Activated CD8-positive, alpha-beta memory T cell treated with anti-CD3 and anti-CD28 coated beads for 48 hours (primary cell): ENCODE results near the gene DMPK.

Source experiments
- DNase-seq, 3 experiments: peaks; one replicate each; pipeline ENCODE4 v3.0.0-alpha.2; 2020; ENCODE audit warnings: low read depth in 2 of 3, low spot score in 2 of 3

Gene DMPK, protein sequence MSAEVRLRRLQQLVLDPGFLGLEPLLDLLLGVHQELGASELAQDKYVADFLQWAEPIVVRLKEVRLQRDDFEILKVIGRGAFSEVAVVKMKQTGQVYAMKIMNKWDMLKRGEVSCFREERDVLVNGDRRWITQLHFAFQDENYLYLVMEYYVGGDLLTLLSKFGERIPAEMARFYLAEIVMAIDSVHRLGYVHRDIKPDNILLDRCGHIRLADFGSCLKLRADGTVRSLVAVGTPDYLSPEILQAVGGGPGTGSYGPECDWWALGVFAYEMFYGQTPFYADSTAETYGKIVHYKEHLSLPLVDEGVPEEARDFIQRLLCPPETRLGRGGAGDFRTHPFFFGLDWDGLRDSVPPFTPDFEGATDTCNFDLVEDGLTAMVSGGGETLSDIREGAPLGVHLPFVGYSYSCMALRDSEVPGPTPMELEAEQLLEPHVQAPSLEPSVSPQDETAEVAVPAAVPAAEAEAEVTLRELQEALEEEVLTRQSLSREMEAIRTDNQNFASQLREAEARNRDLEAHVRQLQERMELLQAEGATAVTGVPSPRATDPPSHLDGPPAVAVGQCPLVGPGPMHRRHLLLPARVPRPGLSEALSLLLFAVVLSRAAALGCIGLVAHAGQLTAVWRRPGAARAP

DNA sequence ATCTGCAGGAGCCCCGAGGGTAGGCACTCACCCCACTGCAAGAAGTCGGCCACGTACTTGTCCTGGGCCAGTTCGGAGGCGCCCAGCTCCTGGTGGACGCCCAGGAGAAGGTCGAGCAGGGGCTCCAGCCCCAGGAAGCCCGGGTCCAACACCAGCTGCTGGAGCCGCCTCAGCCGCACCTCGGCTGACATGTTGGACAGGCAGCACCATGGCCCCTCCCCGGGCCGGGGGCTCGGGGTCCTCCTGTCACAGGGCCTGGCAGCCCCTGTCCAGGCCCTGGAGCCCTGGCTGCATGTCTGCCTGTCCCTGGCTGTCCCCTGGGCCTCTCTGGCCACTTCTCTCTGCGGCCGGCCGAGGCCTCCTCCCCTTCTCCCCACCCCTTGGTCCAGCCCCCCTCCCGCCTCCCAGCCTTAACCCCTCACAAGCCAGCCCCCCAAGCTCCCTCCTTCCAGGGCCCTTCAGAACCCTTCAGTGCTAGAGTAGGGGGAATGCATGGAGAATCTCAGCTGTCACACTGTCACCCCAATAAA is at the start of gene DMPK:
TSS of gene DMPK (minus strand) at position 329 of the 530 bp plus-strand sequence. CDS start at position 191, 138 bp downstream.
- no peak for DNase-seq

DNA sequence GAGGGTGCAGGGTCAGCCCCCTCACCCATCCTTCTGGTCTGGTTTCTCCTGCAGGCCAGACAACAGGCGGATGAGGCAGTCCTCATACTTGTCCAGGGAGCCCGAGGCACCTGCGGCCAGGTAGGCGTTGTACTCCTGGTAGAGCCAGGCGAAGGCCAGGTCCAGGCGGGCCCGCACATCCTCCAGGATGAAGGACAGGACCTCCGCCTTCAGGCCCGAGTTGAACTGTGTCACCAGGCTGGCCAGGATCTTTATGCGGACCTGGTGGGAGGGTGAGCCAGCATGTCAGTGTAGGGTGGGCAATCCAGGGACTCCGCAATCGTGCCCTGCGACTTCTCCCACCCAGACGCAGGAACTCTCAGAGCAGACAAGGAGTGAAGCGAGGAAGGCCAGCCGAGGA is 46.7 kb upstream of the DMPK start:
- DNase-seq, result no peak

DNA sequence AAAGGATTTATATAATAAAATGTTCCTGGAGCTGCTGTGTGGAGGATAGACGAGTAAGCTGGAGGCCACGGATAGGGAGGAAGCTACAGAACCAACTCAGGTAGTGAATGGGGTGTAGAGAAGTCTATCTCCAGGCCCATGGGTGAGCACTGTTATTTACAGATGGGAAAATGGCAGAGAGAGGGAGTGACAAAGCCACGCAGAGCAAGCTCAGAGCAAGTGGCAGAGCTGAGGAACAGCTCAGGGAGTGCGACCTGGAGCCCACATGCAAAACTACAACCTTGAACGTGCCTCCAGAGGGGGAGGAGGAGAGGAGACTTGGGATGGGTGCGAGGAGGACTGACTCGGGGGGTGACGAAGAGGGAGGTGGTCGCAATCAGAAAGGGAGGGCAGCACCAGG is 46.2 kb upstream of the DMPK start:
- DNase-seq, result no peak

DNA sequence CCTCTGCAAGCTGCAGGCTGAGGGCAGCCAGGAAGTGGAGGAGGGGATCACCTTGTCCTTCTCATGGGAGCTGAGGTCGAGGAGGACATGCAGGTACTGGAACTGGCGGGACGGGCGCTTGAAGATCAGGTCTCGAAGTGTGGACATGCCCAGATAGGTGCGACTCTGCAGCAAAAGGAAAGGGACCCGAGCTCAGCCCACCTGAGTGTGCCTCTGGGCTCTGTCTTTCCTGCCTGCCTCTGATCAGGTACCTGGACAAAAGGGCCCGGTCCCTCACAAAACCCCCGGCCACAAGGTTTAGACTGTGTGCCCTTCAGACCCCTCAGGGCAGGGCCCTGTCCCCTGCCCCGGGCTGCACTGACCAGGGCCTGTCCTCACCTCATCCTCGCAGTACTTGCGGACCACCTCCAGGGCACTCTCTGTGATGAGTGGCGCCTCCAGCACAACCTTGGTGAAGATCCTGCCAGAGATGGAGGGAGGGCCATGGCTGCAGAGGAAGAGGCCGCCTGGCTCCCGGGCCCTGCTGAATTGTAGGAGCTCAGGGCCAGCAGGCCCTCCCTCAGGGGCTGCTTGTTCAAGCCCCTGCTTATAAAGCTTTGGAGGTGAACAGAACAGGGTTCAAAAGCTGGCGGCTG is 45.3 kb upstream of the DMPK start:
- DNase-seq, result no peak

DNA sequence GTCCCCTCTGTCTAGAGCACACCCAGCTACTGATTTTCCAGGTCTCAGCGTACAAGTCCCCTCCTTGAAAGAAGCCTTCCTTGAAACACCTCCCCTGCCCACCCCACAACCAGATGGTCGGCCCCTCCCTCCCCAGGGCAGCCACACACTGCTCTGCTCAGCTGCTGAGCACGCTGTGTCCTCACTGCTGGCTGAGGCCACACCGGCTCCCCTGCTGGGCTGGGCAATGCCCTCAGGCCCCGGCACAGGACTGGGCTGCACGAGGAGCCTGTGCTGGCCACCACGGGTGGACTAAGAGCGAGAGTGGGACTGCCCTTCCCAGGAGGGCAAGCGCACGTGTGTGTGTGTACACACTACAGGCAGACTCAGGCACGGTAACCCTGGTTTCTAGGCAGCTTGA is 44.6 kb upstream of the DMPK start:
- DNase-seq, result no peak

DNA sequence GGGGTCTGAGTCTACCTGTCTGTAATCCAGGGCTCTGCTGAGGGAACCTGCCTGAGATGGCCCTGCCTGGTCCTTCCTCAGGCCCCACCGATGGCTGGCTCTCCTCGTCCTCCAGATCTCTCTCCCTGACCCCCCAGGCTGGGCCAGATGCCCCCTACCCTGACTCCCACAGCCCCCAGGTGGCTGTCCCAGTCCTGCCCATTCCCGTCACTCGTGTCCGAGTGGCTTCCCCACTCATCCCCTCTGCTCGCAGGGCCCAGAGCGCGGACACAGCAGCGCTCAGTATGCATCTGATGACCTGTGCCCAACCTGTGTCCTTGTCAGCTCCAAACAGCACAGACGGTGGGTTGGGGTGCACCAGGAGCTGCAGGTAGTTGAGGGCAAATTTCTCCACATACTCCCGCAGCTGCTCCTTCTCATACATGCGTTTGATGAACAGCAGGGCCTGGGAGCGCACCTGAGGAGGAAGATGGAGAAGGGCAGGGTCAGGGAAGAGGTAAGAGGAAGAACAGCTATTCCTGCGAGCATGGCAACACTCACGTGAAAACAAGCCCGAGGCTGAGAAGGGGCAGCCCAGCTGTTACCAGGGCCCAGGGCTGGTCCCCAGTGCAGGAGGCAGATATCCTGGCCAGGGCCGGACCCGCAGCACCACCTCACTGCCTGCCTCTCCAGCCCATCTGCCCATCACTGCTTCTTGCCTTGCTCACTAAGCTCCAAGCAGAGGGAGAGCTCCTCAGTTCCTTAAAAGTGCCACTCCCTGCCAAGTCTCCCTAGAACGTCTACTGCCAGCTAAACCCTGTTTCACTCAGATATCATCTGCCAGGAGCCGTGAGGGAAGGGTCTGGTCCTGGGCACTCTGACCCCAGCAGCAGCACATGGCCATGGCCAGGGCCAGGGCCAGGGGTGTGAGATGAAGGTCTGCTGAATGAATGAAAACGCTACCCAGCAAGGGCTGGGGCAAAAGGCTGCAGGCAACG is 43.9 kb upstream of the DMPK start:
- DNase-seq, result no peak

DNA sequence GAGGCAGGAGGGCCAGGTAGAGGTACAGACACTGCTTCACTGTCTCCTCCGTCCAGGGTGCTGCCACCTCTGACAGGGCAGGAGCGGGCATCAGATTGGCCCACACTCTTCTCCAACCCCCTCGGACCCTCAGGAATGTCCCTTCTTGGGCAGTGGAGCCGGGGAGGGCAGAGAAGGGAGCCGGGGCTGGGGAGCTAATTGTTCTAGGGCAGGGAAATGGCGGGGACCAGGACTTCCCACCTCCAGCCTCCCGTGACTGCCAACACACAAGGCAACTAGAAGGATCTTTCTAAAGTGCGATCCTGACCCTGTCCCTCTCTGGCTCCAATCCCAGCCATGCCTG is 42.9 kb upstream of the DMPK start:
- DNase-seq, result no peak

DNA sequence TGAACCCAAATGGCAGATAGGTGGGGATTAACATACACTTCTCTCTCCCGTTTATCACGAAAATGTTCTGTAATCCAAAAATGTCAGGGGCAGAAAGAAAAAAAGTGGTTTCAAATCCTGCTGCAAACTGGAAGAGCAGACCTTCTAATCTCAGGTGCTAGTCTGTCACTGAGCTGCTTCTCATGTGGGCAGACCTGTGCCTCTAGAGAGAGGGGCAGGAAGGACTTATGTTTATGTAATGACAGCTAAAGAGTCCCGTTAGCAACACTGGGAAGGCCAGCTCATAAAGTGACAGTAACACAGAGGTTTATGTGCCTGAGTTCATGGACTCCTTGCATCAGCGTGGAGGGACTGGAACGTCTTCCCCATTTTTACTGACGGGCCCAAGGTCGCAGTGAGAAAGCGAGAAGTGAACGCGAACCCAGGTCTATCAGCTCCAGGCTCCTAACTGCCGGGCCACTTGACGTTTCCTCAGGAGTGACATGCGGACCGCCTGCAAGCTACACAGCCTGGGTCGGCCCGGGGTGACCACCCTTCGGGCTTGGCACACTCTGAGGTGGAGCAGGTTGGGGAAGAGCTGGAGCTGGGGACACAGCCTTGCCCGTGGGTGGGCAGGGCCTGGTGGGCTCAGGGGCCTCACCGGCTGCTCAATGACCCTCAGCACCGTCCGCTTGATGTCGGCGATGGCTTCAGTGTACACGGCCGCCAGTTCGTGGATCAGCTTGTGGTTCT is 42.4 kb upstream of the DMPK start:
- DNase-seq, result no peak

DNA sequence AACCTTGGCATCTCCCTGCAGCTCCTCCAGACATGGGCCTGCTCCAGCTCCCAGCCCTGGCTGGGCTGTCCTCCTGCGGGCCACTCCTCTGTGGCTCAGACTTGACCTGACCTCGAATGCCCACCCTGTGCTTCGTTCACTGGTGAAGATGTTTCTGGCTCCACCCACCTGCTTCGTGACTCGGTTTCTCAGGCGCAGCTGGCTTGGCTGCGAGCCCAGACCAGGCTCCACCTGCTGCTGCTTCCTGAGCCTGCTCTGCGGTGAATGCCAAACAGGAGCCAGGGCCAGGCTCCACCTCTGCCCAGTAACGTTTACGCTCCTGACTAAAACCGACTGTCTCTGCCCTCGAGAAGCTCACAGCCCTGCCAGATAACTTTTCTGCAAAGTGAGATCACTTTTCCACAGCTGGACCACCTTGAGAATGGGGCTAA is 41.8 kb upstream of the DMPK start:
- DNase-seq, result no peak

DNA sequence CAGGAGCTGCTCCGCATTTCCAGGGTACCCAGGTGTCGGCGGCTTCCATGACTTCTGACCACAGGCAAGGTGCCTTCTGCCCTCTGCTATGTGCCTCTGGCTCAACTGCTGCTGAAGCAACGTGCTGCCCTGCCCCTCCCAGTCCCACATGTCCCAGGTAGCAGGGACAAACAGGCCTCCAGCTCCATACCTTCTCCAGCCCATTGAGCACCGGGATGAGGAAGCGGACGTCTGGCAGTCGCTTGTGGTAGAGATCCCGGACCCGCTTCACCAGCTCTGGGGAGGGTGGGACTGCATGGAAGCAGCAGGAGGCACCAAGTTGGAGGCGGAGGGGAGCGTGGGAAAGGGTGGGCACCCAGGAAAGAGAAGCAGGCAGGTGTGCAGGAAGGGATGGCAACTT is 40.9 kb upstream of the DMPK start:
- no peak for DNase-seq

DNA sequence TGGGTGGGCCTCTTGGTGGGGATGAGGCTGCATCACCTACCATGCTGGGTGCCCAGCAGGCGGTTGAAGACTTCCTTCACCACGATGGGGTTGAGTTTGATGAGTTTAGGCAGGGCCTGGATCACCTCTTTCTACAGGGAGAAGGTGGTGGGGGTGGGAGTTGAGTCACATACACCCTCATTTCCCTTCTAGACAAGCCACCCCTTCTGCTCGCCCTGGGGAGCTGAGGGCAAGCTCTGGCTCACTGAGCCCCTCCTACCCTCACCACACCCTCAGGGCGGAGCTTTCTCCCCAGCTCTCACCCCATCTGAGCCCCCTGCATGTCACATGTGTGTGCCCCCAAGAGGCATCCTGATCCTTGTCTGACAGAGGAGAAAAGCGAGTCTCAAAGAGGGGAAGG is 40.4 kb upstream of the DMPK start:
- DNase-seq, result no peak

DNA sequence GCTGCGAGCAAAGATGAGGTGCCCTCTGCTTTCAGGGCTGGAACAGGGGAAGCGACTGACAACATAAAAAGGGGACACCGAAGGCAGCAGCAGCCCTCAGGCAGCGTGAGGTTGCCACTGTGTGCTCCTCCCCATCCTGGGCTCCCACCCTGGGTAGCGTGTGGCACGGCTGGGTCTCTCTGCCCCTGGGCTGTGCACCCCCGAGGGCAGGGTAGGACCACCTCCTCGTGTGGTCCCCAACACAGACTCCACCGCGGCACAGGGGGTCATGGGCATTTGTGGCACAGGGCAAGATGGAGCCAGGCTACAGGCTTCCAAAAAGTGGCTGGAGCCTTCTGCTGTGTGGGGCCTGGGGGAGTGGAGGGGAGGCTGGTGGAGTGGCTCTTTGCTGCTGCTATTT is 39.3 kb upstream of the DMPK start:
- DNase-seq, result no peak

DNA sequence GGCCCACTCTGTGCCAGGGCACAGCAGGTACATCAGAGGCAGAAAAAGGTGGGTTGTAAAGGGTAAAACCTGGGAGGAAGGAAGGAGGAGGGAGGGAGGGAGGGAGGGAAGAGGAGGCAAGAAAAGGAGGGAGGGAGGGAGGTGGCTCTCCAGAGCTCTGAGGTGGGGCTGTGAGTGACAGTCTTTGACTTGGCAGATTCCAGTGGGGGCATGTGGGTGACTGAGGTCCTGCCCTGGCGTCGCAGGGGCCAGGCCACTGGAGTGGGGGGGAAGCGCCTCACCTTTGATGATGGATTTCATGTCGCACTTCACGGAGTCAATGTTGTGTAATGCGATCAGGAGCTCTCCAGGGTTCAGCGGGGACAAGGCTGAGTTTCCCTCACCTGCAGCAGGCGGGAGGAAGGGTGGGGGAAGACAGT is 38.8 kb upstream of the DMPK start:
- DNase-seq, result no peak

DNA sequence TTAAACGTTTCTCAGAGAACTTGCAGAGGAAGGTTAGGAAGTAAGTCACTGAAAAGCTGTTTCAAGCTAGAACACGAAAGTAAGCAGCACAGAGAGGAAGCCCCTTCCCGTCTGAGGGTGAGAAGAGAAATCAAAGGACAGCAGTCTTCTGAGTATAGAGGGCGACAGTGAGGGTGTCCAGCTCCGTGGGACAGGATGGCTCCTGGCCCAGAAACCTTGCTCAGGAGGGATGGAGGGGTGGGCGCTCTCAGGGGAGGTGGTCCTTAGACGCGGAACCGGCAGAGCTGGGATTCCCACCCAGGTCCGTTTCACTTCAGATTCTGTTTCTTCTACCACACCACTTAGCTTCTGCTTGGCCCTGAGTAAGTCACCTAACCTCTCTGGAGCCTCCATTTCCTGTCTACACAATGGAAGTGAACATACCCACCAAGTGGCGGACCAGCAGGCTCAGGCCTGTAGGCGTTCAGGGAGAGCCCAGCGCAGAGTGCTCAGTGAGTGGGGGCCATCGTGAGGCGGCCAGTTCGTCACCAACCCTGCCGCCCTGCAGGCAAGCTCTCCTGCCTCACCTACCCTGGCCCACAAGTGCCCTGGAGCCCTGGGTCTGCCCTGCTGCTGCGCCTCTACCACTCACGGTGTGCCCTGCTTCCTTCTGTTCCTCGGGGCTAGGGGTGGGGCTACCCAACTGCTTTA is 38.3 kb upstream of the DMPK start:
- DNase-seq, result no peak

DNA sequence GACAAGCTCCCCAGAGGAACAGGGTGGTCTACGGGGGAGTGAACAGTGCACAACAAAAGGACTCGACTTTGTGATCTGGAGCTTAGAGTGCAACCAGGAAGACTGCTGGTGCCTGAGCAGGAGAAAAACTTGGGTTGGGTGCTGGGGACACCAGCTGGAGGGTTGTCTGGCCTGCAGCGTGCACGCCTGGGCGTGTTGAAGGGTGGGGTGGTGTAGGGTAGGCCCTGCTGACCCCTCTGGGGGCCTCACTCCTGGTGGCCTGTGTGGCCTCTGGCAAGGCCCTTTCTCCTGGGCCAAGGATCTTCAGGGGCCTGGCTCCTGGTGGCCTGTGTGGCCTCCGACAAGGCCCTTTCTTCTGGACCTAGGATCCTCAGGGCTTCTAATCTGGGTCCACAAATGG is 37.5 kb upstream of the DMPK start:
- DNase-seq, result no peak

DNA sequence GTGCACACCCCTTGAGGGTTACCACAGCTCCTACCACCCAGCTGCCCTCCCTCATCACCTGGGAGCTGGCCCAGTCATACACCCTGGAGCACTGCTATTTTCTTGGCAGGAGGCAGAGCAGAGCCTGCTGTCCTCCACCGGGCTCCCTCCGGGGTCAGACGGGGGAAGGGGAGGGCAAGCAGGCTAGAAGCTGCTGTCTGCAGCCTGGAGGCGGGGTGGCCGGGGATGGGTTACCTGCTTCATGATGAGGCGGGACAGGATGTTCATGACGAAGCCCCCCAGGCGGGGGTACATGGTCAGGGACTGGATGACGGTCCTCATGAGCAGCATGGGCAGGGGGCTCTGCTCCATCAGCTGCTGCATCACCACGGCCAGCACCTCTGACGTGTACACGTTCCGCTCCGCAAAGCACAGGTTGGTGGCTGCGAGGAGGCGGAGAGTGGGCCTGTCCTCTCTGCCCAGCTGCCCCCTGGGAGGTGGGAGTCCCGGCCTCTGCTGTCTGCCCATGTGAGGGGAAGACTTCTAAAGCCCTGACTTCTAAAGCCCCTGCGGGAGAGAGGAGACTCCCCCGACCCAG is 35.5 kb upstream of the DMPK start:
- DNase-seq, result no peak

DNA sequence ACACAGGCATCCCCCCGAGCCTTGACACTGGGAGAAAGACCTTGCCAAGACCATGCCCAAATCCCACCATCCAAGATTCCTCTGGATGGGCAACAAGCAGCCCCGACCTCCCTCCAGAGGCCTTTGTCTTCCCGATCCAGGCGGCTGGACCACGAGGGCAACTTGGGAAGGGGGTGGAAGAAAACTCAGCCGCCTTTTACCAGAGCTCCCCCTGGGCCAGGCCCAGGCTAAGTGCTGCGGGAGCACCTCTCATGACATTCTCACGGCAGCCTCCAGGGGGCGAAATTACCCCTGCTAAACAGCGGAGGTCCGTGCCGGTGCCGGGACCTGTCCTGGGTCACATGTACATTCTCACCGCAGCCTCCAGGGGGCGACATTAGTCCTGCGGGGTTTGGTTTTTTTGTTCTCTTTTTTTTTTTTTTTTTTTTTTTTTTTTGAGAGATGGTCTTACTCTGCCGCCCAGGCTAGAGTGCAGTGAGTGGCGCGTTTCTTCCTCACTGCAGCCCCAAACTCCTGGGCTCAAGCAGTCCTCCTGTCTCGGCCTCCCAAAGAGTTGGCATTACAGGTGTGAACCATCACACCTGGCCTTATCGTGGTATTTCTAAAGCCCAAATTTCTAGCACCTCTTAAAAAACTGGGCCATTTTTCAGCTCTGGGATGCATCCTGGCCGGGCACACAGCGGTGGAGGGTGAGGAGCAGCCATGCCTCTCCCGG is 34.9 kb upstream of the DMPK start:
- peak; percentile 80 to 99 (median 95) for DNase-seq

DNA sequence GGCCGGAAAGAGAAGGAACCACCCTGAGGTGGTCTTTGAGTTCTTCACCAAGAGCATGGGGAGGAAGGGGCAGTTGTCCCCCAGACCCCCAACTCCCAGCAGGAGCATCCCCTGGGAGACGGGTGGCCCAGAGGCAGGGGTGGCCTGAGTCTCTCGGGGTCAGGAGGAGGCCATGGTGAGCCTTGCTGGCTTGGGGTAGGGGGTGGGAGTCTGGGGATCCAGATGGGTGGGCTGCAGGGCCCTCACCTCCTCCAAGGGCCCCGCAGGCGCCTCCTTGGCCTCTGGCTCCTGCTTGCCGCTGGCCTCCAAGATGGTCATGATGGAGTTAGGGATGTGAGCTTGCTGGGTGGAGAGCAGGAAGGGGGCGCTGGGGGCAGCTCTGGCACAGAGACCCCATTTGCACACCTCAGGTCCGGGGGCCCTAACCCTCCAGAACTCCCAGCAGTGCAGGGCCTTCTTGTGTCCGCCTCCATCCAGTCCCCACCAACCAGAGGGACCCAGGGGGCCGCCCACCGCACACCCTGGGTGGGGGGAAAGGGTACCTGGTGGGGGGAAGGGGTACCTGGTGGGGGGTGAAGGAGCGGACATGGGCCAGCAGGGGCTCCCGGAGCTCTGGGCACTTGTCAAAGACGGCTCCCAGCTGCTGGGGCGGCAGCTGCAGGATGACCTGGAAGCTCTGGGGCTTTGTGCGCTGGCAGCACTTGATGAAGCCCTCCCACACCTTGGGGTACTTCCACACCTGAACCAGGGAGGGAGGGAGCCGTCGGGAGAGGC is 34.1 kb upstream of the DMPK start:
- no peak for DNase-seq
